Glomerular visceral epithelial cell (primary cell): Measurements from ENCODE around the gene SMIM38.

Source experiments
- DNase-seq: peaks from one replicate; pipeline ENCODE4 v3.0.0-alpha.2; 2016; ENCODE audit errors: extremely low spot score

Gene SMIM38

GRCh38 chr11:69155302-69156234 is at the start of gene SMIM38:
SMIM38 (plus strand) TSS chr11:69155935; CDS start chr11:69157847, 1,912 bp downstream.
- DNase-seq = no peak

DNA sequence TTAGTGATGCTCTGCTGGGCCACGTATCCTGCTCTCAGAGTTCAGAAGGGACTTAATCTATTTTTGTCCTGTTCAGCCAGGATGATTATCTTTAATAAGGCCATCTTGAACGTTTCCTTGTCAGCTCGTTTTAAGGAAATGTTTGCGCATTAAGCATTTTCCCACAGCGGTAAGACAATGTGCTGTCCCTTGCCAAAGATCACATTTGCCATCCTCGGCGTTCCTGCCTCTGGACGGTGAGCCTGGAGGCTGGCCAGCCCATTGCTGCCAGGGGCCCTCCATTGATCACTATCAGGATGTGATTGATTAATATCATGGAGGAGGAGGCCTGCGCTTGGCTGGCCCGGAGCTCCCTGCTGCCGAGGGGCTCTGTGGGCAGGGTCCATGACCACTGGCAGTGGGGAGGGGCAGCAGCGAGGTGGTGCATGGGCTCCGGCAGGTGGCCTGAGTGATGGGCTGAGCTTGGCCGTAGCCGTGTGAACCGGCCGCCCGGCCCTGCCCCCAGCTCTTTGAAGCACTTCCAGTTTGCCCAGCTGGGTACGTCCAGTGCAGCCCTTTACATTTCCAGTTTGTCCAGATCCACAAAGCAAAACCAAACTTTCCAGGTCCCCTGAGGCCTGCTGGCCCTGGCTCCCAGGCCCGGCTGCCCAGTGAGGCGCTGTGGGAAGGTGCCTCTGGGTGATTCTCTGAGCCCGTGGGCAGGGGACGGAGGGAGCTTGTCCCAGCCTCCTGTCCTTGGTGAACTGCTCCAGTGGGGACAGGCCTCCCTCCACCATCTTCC is 49.5 kb upstream of the SMIM38 start:
- DNase-seq = no peak

DNA sequence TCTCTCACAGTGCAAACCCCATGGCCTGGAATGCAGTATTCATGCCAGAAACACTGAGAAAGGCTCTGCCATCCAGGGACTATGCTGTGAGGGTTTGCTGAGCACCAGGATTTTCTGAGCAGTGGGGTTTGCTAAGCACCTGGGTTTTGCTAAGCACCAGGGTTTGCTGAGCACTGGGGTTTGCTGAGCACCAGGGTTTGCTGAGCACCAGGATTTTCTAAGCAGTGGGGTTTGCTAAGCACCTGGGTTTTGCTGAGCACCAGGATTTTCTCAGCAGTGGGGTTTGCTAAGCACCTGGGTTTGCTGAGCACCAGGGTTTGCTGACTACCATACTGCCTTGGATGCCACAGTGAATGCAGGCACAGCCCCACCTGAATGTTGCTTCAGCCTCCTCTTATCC is 48.3 kb upstream of the SMIM38 start:
- no peak for DNase-seq

DNA sequence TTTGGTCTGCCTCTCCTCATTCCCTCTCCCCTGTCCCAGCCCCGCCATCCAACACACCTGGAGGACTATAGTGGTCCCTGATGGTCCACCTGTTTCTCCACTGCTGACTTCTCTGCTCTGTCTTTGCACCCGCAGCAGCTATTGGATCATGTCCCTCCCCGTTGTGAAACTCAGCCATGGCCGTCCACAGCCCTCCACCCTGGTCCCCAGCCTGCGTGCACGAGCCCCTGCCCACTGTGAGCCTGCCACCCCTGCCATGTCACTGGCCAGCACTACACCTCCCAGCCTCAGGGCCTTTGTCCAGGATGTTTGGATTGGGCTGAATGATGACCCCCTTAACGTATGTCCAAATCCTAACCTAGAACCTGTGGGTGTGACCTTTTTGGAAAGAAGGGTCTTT is 47.7 kb upstream of the SMIM38 start:
- no peak for DNase-seq

- DNase-seq = no peak
Measured at GRCh38 chr11:69108559-69108958, 47.2 kb upstream of the SMIM38 start.

GRCh38 chr11:69109101-69109500 is 46.6 kb upstream of the SMIM38 start:
- DNase-seq = no peak

GRCh38 chr11:69110451-69110850 is 45.3 kb upstream of the SMIM38 start:
- DNase-seq = no peak

- no peak for DNase-seq
Measured at GRCh38 chr11:69111624-69112542, 43.9 kb upstream of the SMIM38 start.

DNA sequence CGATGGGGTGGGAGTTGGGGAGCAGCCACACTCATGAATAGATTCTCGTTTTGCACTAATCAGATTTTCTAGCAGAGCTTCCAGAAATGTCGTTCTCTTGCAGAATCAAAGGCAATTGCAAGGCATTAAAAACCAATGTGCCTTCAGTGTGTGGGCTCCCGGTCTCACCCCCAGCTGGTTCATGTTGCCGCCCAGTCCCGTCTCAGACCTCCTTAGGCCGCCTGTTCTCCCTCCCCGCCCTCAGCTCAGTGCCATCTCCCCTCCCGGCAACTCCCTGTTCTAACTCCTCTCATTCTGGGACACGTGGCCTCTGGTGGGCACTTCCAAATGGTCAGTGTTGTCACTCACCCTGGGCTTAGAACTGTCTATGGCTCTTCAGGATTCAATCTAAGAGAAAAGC is 42.5 kb upstream of the SMIM38 start:
- DNase-seq = no peak

DNA sequence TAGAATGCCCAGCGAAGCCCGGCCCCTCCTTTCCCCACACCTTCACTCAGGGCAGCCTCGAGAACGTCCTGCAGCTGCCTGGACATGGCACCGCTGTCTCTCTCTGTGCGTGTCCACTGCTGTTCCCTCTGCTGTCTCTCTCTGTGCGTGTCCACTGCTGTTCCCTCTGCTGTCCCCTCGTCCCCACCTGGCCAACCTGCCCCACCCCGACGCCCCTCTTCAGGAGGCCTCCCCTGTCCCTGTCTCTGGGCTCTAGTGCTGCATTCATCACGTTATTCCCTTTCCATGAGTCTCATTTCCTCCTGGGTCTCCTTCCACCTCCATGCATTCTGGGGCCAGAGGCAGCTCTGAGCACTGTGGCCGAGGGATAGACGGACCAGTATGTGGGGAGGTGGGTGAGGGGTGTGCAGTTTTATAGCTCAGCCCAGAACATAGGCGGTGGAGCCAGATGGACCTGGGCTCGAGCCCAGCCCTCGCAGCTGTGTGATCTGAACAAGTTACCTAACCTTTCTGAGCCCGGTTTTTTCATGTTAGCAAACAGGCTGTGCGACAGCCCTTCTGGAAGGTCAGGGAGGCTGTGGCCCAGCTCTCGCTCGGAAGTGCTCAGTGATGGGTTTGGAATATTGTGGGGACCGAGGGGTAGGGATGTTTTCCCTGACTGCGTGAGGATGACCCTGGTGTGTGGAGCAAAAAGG is 41.9 kb upstream of the SMIM38 start:
- DNase-seq = no peak

DNA sequence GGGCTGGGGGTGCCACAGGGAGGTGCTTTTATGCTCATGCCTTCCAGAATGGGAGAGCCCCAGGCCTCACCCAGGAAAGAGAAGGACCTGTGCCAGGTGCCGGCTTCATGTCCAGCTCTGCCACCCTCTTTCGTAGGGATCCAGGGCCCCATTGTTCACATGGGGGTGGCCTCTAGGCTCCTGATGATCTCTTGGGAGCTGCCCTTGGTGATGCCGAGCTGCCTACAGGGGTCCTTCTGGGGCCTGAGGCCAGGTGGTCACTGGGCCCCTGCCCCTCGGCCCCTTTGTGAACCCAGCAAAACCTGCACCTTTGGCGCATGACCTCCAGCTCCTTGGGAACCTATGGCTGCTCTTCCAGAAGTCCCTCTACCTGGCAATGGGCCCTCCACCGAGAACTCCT is 41.4 kb upstream of the SMIM38 start:
- no peak for DNase-seq

GRCh38 chr11:69114811-69115523 is 40.8 kb upstream of the SMIM38 start:
- DNase-seq = no peak

- DNase-seq = peak; percentile 40
Measured at GRCh38 chr11:69115586-69116560, 39.9 kb upstream of the SMIM38 start.

- DNase-seq = no peak
Measured at GRCh38 chr11:69116671-69117070, 39.1 kb upstream of the SMIM38 start.

DNA sequence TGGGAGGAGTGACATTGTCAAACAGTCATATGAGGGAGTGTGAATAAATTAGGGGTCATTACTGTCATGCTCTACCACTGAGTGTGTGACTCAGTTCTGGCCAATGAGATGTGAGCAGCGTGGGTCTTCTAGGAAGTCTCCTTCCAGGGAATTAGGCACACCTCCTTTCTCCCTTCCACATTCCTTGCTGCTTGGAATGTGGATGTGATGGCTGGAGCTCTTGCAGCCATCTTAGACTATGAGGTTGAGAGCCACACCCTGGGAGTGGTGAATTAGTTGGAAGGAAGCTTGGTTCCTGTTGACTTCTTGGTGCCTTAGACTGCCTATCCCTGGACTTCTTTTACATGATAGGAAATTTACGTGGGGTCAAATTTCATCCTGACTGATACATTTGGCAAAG is 36.5 kb upstream of the SMIM38 start:
- DNase-seq = no peak

GRCh38 chr11:69120096-69120875 is 35.4 kb upstream of the SMIM38 start:
- no peak for DNase-seq

- no peak for DNase-seq
Measured at GRCh38 chr11:69121021-69121420, 34.7 kb upstream of the SMIM38 start.

DNA sequence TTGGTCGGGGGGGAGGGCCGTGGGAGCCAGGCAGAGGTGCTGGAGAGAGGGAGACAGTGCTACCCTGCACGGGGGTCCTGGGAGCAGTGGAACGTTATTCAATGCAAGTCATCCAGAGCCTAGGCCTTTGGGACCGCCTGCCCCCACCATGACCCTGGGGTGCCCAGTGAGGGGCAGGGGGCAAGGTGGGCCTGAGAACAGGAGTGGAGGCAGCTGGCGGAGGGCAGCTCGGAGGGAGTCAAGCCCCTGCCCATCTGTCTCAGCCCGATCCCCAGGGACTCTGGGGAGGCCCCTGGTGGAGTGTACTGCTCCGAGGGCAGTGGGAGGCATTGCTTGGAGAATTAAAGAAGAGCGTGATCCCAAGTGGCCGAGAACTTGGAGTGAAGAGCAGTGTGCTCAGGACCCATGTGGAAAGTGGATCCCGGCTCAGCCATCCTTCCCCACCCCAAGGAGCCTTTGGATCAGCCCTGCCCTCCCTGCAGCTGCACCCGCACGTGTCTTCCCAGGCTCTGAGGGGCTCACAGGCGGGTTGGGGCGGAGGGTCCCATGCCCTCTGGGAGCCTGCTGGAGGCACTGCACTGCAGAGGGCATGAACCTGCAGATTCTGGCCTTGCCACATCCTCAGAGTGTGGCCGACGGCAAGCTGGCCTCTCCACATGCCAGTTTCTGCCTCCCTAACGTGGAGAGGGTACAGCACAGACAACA is 34.0 kb upstream of the SMIM38 start:
- no peak for DNase-seq
